ENCODE data around the gene WDR1. TPM values are rescaled to one million over a fixed set of nuclear protein-coding genes. Genes with fewer than 3 reads are reported as not detected.

WDR1 gene, protein sequence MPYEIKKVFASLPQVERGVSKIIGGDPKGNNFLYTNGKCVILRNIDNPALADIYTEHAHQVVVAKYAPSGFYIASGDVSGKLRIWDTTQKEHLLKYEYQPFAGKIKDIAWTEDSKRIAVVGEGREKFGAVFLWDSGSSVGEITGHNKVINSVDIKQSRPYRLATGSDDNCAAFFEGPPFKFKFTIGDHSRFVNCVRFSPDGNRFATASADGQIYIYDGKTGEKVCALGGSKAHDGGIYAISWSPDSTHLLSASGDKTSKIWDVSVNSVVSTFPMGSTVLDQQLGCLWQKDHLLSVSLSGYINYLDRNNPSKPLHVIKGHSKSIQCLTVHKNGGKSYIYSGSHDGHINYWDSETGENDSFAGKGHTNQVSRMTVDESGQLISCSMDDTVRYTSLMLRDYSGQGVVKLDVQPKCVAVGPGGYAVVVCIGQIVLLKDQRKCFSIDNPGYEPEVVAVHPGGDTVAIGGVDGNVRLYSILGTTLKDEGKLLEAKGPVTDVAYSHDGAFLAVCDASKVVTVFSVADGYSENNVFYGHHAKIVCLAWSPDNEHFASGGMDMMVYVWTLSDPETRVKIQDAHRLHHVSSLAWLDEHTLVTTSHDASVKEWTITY
- 100 to 1,000 TPM; 411 to 477 (median 468) TPM for total RNA-seq
- total RNA-seq (2013): 264 TPM

DNA sequence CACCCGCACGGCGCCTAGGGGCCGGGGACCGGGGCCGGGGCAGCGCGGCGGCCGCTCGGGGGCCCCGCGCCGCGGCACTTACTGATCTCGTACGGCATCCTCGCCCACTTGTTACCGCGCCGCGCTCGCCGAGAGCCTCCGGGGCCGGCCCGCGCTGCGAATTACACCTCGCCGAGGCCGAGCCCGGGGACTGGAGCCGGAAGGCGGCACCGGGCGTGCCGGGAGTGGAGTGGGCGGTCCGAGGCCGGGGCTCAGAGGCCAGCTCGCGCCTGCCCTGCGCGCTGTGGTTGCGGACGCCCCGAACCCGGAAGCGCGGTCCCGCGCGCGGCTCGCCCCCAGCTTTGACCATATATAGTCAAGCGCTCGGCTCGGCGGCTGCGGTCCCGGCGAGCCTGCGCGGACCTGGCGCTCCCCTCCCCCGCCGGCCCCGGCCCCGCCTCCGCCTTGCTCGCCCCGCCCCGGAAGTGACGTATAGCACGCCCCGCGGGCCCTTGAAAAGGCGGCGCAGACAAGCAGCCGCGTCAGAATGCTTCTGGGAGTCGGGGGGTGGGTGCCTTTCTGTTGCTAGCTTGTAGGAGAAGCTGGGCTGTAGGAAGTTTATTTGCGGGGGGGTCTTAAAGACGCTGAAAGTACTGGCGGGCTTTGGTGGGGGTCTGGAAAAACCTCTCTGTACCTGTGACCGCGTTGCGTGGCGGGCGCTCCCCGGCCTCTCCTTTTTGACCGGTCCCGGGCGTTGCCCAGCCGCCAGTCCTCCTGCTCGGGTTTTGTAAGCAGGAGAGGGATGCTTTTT, at the start of gene WDR1:
TSS of gene WDR1 (minus strand) at position 231 of the 790 bp plus-strand sequence. CDS start at position 98, 133 bp downstream.
- Histone ChIP-seq H3K36me3 (ENCODE audit: control insufficient read depth, insufficient read depth, low read length) (peaks cover 35% of the 10 kb centered on the region), H3K27ac (ENCODE audit: low read length) (peak within 1 kb of the TSS; percentile 95), H3K4me3 (ENCODE audit: low read length) (peak within 1 kb of the TSS; percentile 68), H3K27me3 (ENCODE audit: control insufficient read depth, insufficient read depth, low read length) (no peaks in the 10 kb centered on the region), H3K9me3 (ENCODE audit: control insufficient read depth, insufficient read depth, low read length) (no peaks in the 10 kb centered on the region), H3K4me1 (ENCODE audit: control insufficient read depth, insufficient read depth, low read length) (peaks cover 49% of the 10 kb centered on the region)
- H3K9me3 Mint-ChIP-seq: no peaks in the 10 kb centered on the region
- no peaks in the 10 kb centered on the region for H3K27me3 Mint-ChIP-seq (ENCODE audit: low read depth in 2 of 2)
- intact Hi-C loops (cut with micrococcal nuclease): loop anchor here (1.0 to 2.0 kb wide), 3 partner anchors 10 to 340 kb away; partner anchors contain the start of gene ZNF518B
- ATAC-seq: peak; percentile 83 to 93 (median 88)
- peaks cover 50 to 61% of the 10 kb centered on the region in 2 donors for H3K4me1 Mint-ChIP-seq
- H3K4me3 Mint-ChIP-seq: peak within 1 kb of the TSS; percentile 94
- WGBS (ENCODE audit: insufficient coverage): under 1% methylated on average over 96 of the region's 97 CpGs
- TF ChIP-seq, protein P1, sequence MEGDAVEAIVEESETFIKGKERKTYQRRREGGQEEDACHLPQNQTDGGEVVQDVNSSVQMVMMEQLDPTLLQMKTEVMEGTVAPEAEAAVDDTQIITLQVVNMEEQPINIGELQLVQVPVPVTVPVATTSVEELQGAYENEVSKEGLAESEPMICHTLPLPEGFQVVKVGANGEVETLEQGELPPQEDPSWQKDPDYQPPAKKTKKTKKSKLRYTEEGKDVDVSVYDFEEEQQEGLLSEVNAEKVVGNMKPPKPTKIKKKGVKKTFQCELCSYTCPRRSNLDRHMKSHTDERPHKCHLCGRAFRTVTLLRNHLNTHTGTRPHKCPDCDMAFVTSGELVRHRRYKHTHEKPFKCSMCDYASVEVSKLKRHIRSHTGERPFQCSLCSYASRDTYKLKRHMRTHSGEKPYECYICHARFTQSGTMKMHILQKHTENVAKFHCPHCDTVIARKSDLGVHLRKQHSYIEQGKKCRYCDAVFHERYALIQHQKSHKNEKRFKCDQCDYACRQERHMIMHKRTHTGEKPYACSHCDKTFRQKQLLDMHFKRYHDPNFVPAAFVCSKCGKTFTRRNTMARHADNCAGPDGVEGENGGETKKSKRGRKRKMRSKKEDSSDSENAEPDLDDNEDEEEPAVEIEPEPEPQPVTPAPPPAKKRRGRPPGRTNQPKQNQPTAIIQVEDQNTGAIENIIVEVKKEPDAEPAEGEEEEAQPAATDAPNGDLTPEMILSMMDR (IDR thresholded peaks at IDR 0.05): no peak
- H3K27ac Mint-ChIP-seq: peak within 1 kb of the TSS; percentile 98 to 99
- peak; percentile 93 to 94 for DNase-seq
- H3K36me3 Mint-ChIP-seq: peaks cover 10% of the 10 kb centered on the region

DNA sequence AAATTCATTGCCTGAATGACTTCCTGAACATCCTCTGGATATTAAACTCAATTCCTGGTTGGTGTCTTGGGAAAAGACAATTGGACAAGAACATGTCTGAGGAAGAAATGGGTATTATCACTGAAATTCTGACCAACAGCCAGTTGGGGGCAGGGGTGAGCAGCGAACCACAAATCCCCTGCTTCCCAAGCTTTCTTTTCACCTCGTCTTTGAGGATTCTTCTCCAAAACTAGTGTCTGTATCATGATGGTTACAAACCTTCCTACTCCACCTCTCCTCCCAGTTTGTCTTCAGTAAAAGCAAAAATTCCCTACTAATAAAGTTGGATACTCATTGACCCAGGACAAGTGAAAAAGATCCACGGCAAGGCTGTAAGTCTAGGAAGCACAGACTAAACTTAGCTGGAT, 48.3 kb upstream of the WDR1 start:
- Mint-ChIP-seq H3K4me3 (no peak overlapping the region), H3K27ac (no peak overlapping the region), H3K36me3 (no peaks in the 10 kb centered on the region), H3K4me1 (peaks cover 0 to 11% of the 10 kb centered on the region in 2 donors), H3K27me3 (ENCODE audit: low read depth in 2 of 2) (no peaks in the 10 kb centered on the region), H3K9me3 (no peaks in the 10 kb centered on the region)
- intact Hi-C loops (cut with micrococcal nuclease): loop anchor here (2.0 kb wide), 1 partner anchor 374 kb away; no protein-coding TSS in a partner anchor
- no peaks in the 10 kb centered on the region for H3K27me3 ChIP-seq (ENCODE audit: control insufficient read depth, insufficient read depth, low read length)
- ATAC-seq (no peak), DNase-seq (peak in 1 of 2 donors; percentile 32)
- WGBS (ENCODE audit: insufficient coverage): 43% methylated on average over 3 of the region's 3 CpGs
- H3K36me3 ChIP-seq (ENCODE audit: control insufficient read depth, insufficient read depth, low read length): no peaks in the 10 kb centered on the region
- no peak overlapping the region for H3K4me3 ChIP-seq (ENCODE audit: low read length)
- TF ChIP-seq, protein P1 (IDR thresholded peaks at IDR 0.05): peak; percentile 45
- H3K27ac ChIP-seq (ENCODE audit: low read length): no peak overlapping the region
- H3K9me3 ChIP-seq (ENCODE audit: control insufficient read depth, insufficient read depth, low read length): no peaks in the 10 kb centered on the region
- no peaks in the 10 kb centered on the region for H3K4me1 ChIP-seq (ENCODE audit: control insufficient read depth, insufficient read depth, low read length)

DNA sequence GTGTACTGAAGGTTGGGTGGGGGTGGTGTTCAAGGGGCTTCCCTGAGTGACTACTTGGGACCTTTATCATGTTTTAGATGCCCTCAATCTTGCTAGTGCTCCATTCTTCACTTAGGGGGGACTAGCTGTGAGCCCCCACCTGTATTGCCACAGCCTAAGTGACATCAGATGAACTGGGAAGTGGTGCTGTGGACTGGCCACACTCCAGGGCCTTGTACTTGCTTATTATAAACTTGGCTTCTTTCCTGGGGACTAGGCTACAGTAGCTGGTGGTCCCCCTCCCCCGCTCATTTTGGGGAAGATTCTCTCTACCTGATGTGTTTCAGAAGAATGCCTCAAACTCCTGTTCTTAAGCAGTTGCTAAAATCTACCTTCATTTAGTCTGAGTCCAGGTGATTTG, 46.7 kb upstream of the WDR1 start:
- WGBS (ENCODE audit: insufficient coverage): 100% methylated on average over 1 of the region's 1 CpG
- no peaks in the 10 kb centered on the region for H3K36me3 Mint-ChIP-seq
- Histone ChIP-seq H3K4me1 (ENCODE audit: control insufficient read depth, insufficient read depth, low read length) (no peaks in the 10 kb centered on the region), H3K9me3 (ENCODE audit: control insufficient read depth, insufficient read depth, low read length) (no peaks in the 10 kb centered on the region), H3K4me3 (ENCODE audit: low read length) (no peak overlapping the region), H3K36me3 (ENCODE audit: control insufficient read depth, insufficient read depth, low read length) (no peaks in the 10 kb centered on the region), H3K27me3 (ENCODE audit: control insufficient read depth, insufficient read depth, low read length) (no peaks in the 10 kb centered on the region), H3K27ac (ENCODE audit: low read length) (no peak overlapping the region)
- DNase-seq (no peak), ATAC-seq (no peak)
- H3K4me1 Mint-ChIP-seq: peaks cover 0 to 11% of the 10 kb centered on the region in 2 donors
- no peak overlapping the region for H3K4me3 Mint-ChIP-seq
- no peak overlapping the region for H3K27ac Mint-ChIP-seq
- H3K9me3 Mint-ChIP-seq: no peaks in the 10 kb centered on the region
- TF ChIP-seq, protein P1 (IDR thresholded peaks at IDR 0.05): no peak
- intact Hi-C loops (cut with micrococcal nuclease): no loop called here
- no peaks in the 10 kb centered on the region for H3K27me3 Mint-ChIP-seq (ENCODE audit: low read depth in 2 of 2)

Measured in natural killer cell (primary cell).